Lower leg skin (tissue), 4 donors: ENCODE results near the gene SPON1. TPM values are rescaled to one million over a fixed set of nuclear protein-coding genes. Genes with fewer than 3 reads are reported as not detected.

Source experiments
- DNase-seq, 2 donors: peaks; one replicate each; pipeline ENCODE4 v3.0.0-alpha.2; 2019; ENCODE audit warnings: low spot score in 2 of 2
- H3K4me3 ChIP-seq: fragments of 200-600 bp; sonication (generic); 2 replicates; pipeline ENCODE4 v1.5.1; 2017; ENCODE audit warnings: mild to moderate bottlenecking, low read depth; ENCODE audit not compliant: poor library complexity, severe bottlenecking
- POLR2A ChIP-seq, 2 donors: fragments of 450-650 bp; IDR thresholded peaks; one replicate each; pipeline ENCODE4 v1.6.1; 2016 to 2017; ENCODE audit warnings: antibody characterized with exemption in 2 of 2, mild to moderate bottlenecking in 1 of 2, moderate library complexity in 1 of 2
- WGBS, 2 donors: methylation state at CpG; one replicate each; pipeline ENCODE4 v1.1.5; 2018; 5-methylcytosine and 5-hydroxymethylcytosine counted together
- intact Hi-C: fragments of 100-400 bp; cut with DNase I; formaldehyde crosslinking; loops from one replicate; pipeline ENCODE4 v1.15.0; 2023; ENCODE audit warnings: low total_unique reads
- total RNA-seq, 4 donors: library from RNA; depleted of rRNA; stranded (reverse); fragments of >200 nt; gene quantifications; one replicate each; pipeline ENCODE4 v1.1.0, GENCODE V29; 2016
- TF ChIP-seq, protein P1 (sequence below), 3 donors: fragments of 450-650 bp; IDR thresholded peaks; one replicate each; pipeline ENCODE4 v1.5.1; 2016; ENCODE audit warnings: antibody characterized with exemption in 3 of 3, mild to moderate bottlenecking in 3 of 3, moderate library complexity in 2 of 3

Gene SPON1
- total RNA-seq, 4 donors from 2014 or later: 3.8 to 12.3 (median 5.1) TPM

DNA sequence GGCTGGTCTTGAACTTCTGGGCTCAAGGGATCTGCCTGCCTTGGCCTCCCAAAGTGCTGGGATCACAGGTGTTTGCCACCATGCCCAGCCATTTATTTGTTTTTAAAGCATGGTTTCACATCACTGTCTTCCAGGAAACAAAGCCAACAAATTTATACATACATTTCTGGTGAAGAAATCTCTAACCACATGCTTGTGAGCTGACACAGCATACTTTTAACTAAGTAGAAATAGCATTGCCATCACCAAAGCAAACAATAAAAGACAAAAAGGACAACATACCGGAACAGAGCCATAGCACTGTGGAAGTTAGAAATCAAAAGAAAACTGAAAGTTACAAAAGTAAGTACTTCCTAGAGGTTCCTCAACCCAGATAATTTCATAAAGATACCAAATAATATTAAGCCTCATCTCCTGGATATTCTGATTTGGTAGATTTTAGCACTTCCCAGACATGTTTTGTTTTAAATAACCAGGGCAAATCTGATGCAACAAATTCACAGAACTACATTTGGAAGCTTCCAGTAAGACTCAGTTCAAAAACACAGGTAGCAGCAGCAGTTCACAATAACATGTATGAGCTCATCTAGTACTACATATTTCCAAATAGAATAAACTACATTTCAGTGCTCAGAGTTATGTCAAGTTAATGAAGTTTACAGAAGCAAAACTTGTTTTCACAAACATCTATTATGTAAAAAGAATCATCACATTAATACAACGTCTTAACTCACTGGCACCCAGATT is 325.8 kb downstream of the SPON1 start:
- DNase-seq: no peak
- 82% methylated on average over 2 of the region's 2 CpGs for WGBS, 2 donors
- TF ChIP-seq POLR2A (IDR thresholded peaks at IDR 0.05): no peak
- TF ChIP-seq, protein P1, sequence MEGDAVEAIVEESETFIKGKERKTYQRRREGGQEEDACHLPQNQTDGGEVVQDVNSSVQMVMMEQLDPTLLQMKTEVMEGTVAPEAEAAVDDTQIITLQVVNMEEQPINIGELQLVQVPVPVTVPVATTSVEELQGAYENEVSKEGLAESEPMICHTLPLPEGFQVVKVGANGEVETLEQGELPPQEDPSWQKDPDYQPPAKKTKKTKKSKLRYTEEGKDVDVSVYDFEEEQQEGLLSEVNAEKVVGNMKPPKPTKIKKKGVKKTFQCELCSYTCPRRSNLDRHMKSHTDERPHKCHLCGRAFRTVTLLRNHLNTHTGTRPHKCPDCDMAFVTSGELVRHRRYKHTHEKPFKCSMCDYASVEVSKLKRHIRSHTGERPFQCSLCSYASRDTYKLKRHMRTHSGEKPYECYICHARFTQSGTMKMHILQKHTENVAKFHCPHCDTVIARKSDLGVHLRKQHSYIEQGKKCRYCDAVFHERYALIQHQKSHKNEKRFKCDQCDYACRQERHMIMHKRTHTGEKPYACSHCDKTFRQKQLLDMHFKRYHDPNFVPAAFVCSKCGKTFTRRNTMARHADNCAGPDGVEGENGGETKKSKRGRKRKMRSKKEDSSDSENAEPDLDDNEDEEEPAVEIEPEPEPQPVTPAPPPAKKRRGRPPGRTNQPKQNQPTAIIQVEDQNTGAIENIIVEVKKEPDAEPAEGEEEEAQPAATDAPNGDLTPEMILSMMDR (IDR thresholded peaks at IDR 0.05): no peak

DNA sequence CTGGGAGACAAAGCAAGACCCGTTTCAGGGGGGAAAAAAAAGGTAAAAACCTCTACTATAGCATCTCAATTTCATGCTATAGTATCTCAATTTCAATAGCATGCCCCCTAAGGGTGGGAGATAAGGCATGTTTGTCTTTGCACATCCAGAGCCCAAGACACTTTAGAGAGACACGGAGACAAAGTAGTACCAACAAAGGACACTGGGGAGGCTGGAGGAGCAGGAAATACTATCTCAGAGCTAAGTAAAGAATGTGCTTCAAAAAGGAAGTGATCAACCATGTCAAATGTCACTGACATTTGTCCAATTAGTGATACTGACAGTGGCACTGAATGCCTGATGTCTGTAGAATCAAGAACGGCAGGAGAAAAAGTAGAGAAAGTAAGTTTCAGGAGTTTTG is 327.9 kb downstream of the SPON1 start:
- TF ChIP-seq POLR2A (IDR thresholded peaks at IDR 0.05): no peak
- TF ChIP-seq, protein P1 (IDR thresholded peaks at IDR 0.05): no peak
- WGBS, 2 donors: 86 to 87% methylated on average over 3 of the region's 3 CpGs
- no peak for DNase-seq
- H3K4me3 ChIP-seq: no peak overlapping the region
- intact Hi-C loops: loop anchor here (10.0 kb wide), 1 partner anchor 164 kb away; no protein-coding TSS in a partner anchor

More for the DNA sequence above, 325.8 kb downstream of the SPON1 start:
- intact Hi-C loops: no loop called here
- H3K4me3 ChIP-seq: no peak overlapping the region

DNA sequence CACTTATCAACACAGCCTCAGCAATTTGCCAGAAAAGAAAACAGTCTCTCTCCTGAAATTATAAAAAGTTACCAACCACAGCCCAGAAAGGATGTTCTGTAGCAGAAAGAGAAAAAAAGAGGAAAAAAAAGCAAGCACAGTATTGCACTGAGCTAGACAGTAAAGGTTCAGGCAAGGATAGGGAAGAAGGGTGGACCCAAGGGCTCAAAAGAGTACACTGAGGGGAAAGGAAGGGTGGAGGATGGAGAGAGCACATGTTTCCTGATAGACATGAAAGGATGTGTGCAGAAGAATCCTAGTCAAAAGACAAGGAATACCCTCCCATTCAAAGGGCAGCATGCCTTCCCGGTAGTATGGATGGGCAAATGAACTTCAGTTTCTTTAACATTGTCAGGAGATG is 337.4 kb downstream of the SPON1 start:
- TF ChIP-seq, protein P1 (IDR thresholded peaks at IDR 0.05): no peak
- TF ChIP-seq POLR2A (IDR thresholded peaks at IDR 0.05): no peak
- WGBS, 2 donors: 67 to 86% methylated on average over 1 of the region's 1 CpG
- intact Hi-C loops: loop anchor here (10.0 kb wide), 1 partner anchor 155 kb away; no protein-coding TSS in a partner anchor
- no peak for DNase-seq
- H3K4me3 ChIP-seq: no peak overlapping the region

DNA sequence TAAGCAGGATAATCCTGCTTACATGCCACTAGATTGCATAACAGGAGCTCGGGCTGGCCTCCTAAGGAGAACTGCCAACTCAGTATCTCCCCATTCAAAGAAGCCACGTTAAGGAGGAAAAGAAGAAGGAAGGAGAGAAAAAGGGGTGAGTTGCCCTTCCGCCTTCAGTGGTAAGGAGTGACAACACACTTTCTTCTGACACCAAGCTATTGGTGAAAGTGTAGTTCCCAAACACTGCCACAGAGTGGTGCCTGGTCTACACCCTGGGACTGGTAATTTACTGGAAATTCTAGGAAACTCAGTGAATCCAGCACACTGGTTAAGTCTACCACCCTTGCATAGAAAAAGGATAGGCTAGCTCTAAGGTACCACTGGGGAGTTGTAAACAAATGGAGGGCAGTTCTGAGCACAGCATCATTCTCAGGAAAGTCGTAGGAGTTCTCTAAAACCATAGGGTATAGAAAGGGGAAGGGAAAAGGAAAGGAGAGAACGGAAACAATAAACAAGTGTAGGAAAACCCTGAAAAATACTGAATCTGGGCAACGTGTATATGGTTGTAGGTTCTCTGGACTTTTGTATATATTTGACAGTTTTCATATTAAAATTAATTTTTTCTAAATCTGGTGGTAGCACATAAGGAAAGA is 338.3 kb downstream of the SPON1 start:
- intact Hi-C loops: no loop called here
- TF ChIP-seq, protein P1 (IDR thresholded peaks at IDR 0.05): no peak
- no peak for TF ChIP-seq POLR2A (IDR thresholded peaks at IDR 0.05)
- WGBS, 2 donors: 32 to 34% methylated on average over 6 of the region's 6 CpGs
- DNase-seq: peak in 1 of 2 donors; percentile 50
- H3K4me3 ChIP-seq: no peak overlapping the region

DNA sequence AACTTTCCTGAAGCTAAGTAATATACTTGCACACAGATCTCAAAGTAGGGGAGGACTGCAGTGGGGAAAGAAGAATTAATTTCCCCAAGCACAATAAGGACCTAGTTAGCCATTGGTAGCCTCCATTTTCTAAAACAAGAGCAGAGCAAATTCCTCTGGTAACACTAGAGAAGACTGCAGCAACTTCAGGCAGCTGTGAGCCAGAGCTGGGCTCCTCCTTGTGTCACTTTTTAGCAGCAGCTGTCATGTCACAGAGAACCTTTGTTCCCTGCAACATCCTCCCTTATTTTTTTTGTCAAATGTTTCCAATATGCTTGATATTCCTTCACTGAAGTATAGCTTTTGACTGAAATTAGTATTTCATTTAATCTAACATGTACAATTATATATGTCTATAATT is 342.1 kb downstream of the SPON1 start:
- intact Hi-C loops: no loop called here
- H3K4me3 ChIP-seq: no peak overlapping the region
- no peak for DNase-seq
- no peak for TF ChIP-seq POLR2A (IDR thresholded peaks at IDR 0.05)
- TF ChIP-seq, protein P1 (IDR thresholded peaks at IDR 0.05): no peak
